ENCODE data around the gene STARD8.

Gene STARD8

DNA sequence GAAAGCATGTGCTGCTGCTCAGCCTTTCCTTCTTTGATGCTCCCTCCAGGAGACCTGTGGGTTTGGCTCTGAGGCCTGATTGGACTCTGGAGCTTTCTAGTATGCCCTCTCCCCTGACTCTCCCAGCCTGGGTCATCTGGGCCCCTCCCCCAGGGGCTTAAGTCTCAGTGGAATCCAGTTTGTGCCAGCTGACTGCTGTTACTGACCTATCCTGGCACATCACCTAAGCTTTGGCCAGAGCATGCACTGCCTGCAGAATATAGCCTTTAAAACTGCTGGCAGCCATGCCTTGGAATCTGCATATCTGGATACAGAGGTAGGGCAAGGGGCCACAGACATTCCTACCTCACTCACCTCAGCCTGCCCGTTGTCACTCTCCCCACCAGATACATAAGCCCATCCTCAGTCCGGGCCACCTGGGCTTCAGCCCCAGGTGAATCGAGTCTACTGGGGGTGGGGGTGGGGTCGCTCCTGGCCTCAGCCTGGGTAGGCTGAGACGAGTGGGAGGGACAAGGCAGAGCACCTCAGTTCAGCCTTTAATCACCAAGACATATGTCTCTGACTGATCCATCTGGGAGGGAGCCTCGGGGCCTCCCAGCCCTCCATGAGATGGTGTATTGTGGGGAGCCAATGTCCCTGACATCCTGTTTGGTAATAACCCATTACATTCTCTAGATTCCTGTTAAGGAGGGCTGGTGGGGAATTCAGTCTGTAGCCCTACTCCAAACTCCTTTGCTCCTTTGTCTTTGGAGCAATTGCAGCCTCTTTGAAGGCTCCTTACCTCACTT lies 61.2 kb downstream of the STARD8 start:
- no peak for DNase-seq (ENCODE audit: low read depth)
- H3K4me3 ChIP-seq (ENCODE audit: low read length) = no peak overlapping the region
- TF ChIP-seq, protein P1, sequence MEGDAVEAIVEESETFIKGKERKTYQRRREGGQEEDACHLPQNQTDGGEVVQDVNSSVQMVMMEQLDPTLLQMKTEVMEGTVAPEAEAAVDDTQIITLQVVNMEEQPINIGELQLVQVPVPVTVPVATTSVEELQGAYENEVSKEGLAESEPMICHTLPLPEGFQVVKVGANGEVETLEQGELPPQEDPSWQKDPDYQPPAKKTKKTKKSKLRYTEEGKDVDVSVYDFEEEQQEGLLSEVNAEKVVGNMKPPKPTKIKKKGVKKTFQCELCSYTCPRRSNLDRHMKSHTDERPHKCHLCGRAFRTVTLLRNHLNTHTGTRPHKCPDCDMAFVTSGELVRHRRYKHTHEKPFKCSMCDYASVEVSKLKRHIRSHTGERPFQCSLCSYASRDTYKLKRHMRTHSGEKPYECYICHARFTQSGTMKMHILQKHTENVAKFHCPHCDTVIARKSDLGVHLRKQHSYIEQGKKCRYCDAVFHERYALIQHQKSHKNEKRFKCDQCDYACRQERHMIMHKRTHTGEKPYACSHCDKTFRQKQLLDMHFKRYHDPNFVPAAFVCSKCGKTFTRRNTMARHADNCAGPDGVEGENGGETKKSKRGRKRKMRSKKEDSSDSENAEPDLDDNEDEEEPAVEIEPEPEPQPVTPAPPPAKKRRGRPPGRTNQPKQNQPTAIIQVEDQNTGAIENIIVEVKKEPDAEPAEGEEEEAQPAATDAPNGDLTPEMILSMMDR (conservative IDR thresholded peaks at IDR 0.05; ENCODE audit: low read depth, low read length) = no peak

DNA sequence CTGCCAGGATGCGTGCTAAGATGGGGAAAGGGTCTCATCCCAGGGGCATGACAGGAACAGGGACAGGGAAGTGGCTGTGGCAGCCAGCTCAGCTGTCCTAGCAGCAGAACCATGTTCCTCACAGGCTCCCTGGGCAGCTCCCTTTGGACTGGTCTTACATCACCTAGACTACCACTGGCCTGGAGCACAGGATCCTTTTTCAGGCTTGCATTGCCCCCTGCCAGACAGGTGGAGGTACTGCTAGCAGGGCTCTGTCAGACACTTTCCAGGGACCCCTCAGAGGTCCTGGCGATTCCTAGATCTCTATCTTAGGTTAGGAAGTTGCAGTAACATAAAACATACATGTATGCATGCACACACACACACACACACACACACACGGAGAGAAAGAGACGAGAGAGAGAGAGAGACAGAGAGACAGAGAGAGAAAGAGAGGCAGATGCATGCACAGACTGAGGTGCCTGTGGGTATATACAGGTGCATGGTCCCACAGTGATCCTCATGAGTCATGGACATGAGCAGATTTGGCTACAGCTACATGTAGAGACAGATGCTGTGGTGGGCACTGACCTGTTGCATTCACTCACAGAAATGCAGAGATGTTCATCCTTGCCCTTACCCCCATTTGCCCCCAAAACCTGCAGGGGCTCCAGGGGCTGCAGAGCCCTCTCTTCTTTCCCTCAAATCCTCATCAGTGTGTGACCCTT lies 63.6 kb downstream of the STARD8 start:
- no peak overlapping the region for H3K4me3 ChIP-seq (ENCODE audit: low read length)
- TF ChIP-seq, protein P1 (conservative IDR thresholded peaks at IDR 0.05; ENCODE audit: low read depth, low read length) = peak; percentile 78
- no peak for DNase-seq (ENCODE audit: low read depth)

DNA sequence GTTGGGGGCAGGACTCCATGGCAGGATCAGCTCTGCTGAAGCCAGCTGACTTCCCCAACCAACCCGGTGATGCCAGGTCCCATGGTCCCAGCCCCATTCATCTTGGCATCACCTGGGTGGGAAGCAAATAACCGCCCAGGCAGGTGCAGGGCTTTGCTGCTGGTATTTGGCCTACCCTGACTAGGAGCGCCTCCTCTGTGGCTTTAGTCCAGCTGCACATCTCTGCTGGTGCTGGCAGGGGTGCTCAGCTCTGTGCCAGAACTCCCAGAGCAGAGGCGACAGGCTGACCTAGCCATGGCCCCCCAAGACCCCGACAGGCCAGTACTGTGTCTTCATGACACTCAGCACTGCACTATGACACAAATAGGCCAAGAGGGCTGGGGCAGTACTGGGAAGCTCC lies 64.4 kb downstream of the STARD8 start:
- no peak overlapping the region for H3K4me3 ChIP-seq (ENCODE audit: low read length)
- no peak for DNase-seq (ENCODE audit: low read depth)
- TF ChIP-seq, protein P1 (conservative IDR thresholded peaks at IDR 0.05; ENCODE audit: low read depth, low read length) = no peak

DNA sequence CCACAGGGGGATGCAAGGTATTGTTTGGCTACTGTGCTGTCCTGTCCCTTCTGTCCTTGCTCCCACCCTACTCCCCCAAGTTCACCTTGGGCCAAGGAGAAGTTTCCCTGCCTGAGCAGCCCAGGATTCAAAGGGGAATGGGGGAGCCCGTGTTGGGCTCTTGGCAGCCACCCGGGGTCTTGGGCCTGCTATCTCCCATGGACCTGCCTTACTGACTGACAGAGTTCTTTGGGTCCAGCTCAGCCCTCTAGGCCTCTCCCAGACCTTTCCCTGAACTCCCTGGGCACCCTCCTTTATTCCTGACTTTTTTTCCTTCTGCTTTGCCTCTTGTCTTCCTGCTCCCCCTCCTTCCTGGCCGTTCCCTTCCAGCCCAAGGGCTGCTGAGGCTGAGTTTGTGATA lies 67.4 kb downstream of the STARD8 start:
- no peak for DNase-seq (ENCODE audit: low read depth)
- TF ChIP-seq, protein P1 (conservative IDR thresholded peaks at IDR 0.05; ENCODE audit: low read depth, low read length) = no peak
- H3K4me3 ChIP-seq (ENCODE audit: low read length) = no peak overlapping the region

DNA sequence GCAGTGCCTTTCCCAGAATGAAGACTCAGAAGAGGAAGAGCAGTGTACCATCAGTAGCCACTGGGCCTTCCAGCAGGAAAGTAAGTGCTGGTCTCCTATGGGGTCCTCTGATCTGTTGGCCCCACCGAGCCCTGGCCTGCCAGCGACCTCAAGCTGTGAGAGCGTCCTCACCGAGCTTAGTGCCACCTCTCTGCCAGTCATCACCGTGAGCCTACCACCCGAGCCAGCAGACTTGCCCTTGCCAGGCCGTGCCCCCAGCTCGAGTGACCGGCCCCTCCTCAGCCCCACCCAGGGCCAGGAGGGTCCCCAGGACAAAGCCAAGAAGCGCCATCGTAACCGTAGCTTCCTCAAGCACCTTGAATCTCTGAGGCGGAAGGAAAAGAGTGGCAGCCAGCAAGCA lies 69.7 kb downstream of the STARD8 start:
- no peak for DNase-seq (ENCODE audit: low read depth)
- H3K4me3 ChIP-seq (ENCODE audit: low read length) = no peak overlapping the region
- TF ChIP-seq, protein P1 (conservative IDR thresholded peaks at IDR 0.05; ENCODE audit: low read depth, low read length) = no peak

DNA sequence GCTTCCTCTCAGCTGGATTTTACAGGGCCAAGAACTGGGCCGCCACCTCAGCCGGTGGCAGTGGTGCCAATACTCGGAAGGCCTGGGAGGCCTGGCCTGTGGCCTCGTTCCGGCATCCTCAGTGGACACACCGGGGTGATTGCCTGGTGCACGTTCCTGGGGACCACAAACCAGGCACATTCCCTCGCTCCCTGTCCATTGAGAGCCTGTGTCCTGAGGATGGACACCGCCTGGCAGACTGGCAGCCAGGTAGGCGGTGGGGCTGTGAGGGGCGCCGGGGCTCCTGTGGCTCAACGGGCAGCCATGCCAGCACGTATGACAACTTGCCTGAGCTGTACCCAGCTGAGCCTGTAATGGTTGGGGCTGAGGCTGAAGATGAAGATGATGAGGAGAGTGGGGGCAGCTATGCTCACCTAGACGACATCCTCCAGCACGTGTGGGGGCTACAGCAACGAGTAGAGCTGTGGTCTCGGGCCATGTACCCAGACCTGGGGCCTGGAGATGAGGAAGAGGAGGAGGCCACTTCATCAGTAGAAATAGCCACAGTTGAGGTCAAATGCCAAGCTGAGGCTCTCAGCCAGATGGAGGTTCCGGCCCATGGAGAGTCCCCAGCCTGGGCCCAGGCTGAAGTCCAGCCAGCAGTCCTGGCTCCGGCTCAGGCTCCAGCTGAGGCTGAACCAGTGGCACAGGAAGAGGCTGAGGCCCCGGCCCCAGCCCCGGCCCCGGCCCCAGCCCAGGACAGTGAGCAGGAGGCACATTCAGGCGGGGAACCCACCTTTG lies 70.4 kb downstream of the STARD8 start:
- TF ChIP-seq, protein P1 (conservative IDR thresholded peaks at IDR 0.05; ENCODE audit: low read depth, low read length) = no peak
- no peak for DNase-seq (ENCODE audit: low read depth)
- no peak overlapping the region for H3K4me3 ChIP-seq (ENCODE audit: low read length)
